Adrenal gland (tissue), 5 donors: ENCODE data around the gene RC3H1.

Source experiments
- POLR2A ChIP-seq, 2 donors: fragments of 450-650 bp; IDR thresholded peaks; one replicate each; pipeline ENCODE4 v1.6.1; 2017; ENCODE audit warnings: antibody characterized with exemption in 2 of 2, mild to moderate bottlenecking in 2 of 2, moderate library complexity in 1 of 2
- TF ChIP-seq, protein P1 (sequence below), 6 experiments: fragments of 450-650 bp in 4 of 6; fragments of 200-600 bp in 2 of 6; sonication (generic) in 1 of 6; IDR thresholded peaks; 1 replicate in 5 of 6; 2 replicates in 1 of 6; pipeline versions ENCODE4 v1.5.1 to v1.8.0; 2016 to 2021; ENCODE audit warnings: antibody characterized with exemption in 6 of 6, mild to moderate bottlenecking in 2 of 6, moderate library complexity in 1 of 6
- donor health status: DM: no; HTN: no; CAD: no.

DNA sequence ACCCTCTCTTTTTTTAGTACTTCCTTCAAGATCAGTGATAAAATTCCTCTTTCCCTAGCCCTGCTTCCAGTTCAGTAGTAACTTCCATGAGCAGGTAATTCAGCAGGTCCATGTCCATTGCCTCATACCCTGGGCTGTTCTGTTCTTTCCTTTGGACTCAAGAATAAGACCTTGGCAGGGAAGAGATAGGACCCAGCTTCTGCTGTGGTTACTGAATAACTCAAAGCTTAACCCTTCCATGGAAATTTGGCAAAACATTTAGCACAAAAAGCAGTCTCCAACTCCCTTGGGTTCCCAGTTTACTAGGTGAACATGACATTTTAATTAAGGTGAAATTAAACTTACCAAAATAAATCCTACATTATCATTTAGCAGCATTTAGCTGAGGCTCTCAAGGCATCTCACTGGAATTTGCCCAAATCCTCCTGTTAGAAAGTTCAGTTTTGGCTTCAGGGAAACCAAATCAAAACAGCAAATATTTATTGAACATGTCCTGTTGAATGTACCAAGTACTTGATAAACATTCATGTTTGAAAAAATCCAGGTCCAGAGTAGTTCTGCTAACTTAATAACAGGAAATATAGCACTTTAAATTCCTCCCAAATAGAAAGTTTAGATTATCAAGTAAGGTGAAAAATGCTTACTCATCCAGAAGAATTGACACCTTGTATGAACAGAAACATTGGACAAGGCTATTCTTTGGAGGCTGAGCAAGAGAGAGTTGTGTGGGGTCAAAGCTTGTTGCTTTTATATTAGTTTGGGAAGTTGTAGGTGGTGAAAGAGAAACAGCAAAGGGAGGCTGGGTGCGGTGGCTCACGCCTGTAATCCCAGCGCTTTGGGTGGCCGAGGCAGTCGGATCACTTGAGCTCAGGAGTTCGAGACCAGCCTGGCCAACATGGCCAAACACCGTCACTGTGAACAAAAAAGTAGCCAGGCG, 96.6 kb downstream of the RC3H1 start:
- TF ChIP-seq, protein P1, sequence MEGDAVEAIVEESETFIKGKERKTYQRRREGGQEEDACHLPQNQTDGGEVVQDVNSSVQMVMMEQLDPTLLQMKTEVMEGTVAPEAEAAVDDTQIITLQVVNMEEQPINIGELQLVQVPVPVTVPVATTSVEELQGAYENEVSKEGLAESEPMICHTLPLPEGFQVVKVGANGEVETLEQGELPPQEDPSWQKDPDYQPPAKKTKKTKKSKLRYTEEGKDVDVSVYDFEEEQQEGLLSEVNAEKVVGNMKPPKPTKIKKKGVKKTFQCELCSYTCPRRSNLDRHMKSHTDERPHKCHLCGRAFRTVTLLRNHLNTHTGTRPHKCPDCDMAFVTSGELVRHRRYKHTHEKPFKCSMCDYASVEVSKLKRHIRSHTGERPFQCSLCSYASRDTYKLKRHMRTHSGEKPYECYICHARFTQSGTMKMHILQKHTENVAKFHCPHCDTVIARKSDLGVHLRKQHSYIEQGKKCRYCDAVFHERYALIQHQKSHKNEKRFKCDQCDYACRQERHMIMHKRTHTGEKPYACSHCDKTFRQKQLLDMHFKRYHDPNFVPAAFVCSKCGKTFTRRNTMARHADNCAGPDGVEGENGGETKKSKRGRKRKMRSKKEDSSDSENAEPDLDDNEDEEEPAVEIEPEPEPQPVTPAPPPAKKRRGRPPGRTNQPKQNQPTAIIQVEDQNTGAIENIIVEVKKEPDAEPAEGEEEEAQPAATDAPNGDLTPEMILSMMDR (IDR thresholded peaks at IDR 0.05): no peak
- TF ChIP-seq POLR2A (IDR thresholded peaks at IDR 0.05): no peak
